Gastroesophageal sphincter (tissue), 3 donors: ENCODE measurements around the gene CLCN2.

Source experiments
- CTCF ChIP-seq, 4 experiments: fragments of 200-600 bp in 2 of 4; fragments of 450-650 bp in 2 of 4; sonication (generic) in 1 of 4; IDR thresholded peaks; one replicate each; pipeline ENCODE4 v1.5.1; 2017 to 2019; ENCODE audit warnings: antibody characterized with exemption in 4 of 4, mild to moderate bottlenecking in 2 of 4, moderate library complexity in 2 of 4
- EP300 ChIP-seq: sonication (generic); formaldehyde crosslinking; IDR thresholded peaks from one replicate; pipeline ENCODE4 v1.6.1; 2017; ENCODE audit warnings: antibody characterized with exemption, mild to moderate bottlenecking
- POLR2A ChIP-seq, 2 donors: fragments of 450-650 bp; IDR thresholded peaks; one replicate each; pipeline ENCODE4 v1.6.1; 2017; ENCODE audit warnings: antibody characterized with exemption in 2 of 2, mild to moderate bottlenecking in 2 of 2, moderate library complexity in 1 of 2
- POLR2AphosphoS5 ChIP-seq: sonication (generic); formaldehyde crosslinking; IDR thresholded peaks from one replicate; pipeline ENCODE4 v1.6.1; 2017; ENCODE audit warnings: antibody characterized with exemption

GRCh38 chr3:184298759-184299487, 62.5 kb downstream of the CLCN2 start, which contains the start of gene PSMD2:
- TF ChIP-seq POLR2A (IDR thresholded peaks at IDR 0.05) (peak; percentile 72 to 80), CTCF (IDR thresholded peaks at IDR 0.05) (peak in 2 of 4 experiments; percentile 13 to 34), POLR2AphosphoS5 (peak; percentile 75), EP300 (no peak)
